ENCODE data around the gene GRK3.

- TF ChIP-seq, protein P1, sequence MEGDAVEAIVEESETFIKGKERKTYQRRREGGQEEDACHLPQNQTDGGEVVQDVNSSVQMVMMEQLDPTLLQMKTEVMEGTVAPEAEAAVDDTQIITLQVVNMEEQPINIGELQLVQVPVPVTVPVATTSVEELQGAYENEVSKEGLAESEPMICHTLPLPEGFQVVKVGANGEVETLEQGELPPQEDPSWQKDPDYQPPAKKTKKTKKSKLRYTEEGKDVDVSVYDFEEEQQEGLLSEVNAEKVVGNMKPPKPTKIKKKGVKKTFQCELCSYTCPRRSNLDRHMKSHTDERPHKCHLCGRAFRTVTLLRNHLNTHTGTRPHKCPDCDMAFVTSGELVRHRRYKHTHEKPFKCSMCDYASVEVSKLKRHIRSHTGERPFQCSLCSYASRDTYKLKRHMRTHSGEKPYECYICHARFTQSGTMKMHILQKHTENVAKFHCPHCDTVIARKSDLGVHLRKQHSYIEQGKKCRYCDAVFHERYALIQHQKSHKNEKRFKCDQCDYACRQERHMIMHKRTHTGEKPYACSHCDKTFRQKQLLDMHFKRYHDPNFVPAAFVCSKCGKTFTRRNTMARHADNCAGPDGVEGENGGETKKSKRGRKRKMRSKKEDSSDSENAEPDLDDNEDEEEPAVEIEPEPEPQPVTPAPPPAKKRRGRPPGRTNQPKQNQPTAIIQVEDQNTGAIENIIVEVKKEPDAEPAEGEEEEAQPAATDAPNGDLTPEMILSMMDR (IDR thresholded peaks at IDR 0.05 in 4 of 5, conservative IDR thresholded peaks at IDR 0.05 in 1 of 5): no peak
- TF ChIP-seq POLR2A (IDR thresholded peaks at IDR 0.05): no peak
Measured at GRCh38 chr22:25656724-25657123, 92.2 kb downstream of the GRK3 start.

Data from gastrocnemius medialis (tissue), 4 donors.